Skin of body (tissue), 2 donors: Measurements from ENCODE around the gene SULT6B1. TPM values are rescaled to one million over a fixed set of nuclear protein-coding genes. Genes with fewer than 3 reads are reported as not detected.

Source experiments
- DNase-seq: peaks from one replicate; lab custom pipeline; 2025; lab: John Stamatoyannopoulos, UW
- total RNA-seq: library from RNA; depleted of rRNA; stranded (reverse); fragments of >200 nt; gene quantifications from one replicate; pipeline ENCODE4 v1.2.3, GENCODE V29; 2014

SULT6B1 gene
- total RNA-seq, 1 donor from 2014 or later: not detected

GRCh38 chr2:37153224-37153623 is 35.2 kb downstream of the SULT6B1 start:
- no peak for DNase-seq

GRCh38 chr2:37149626-37150322 is 38.7 kb downstream of the SULT6B1 start:
- DNase-seq: no peak

DNA sequence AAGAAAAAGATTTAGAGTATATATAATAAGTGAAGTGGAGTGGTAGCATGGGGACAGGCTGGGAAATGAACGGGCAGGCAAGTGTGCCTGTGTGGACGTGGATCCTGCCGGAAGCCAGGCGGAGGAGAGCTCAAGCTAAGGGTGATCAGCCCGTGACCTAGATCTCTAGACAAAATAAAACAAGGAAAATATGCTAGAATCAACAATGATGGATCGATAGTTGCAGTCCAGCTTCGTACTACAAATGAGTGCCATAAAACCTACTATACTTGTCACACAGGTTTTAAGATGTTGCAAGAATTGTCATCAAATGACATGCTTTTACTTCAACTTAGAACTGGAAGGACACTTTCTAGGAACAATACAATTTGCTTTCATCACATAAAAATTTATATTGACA is 40.1 kb downstream of the SULT6B1 start:
- DNase-seq: no peak

- DNase-seq: no peak
Observed at GRCh38 chr2:37146062-37146461, 42.4 kb downstream of the SULT6B1 start.

GRCh38 chr2:37143974-37144373 is 44.5 kb downstream of the SULT6B1 start:
- DNase-seq: no peak

DNA sequence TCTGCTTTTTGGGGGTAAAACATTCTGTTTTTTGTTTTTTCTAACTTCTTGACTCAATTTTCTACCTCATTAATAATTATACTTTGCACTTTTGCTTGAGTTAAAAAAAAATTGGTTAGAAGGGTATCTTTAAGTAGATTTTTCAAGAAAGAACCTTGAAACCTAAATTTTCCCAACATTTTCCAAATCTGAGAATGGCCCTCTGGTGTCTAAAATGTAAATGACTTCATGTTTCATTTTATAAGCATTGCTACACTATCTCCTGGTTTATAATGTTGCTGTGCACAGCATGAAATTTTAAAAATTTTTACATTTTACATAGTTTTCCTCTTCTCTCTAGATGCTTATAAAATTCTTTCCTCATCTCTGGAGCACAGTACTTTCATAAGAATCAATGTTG is 45.9 kb downstream of the SULT6B1 start:
- DNase-seq: no peak

- DNase-seq: no peak
Observed at GRCh38 chr2:37132914-37133313, 55.6 kb downstream of the SULT6B1 start.

GRCh38 chr2:37125416-37125815 is 63.1 kb downstream of the SULT6B1 start:
- no peak for DNase-seq

- DNase-seq: no peak
Observed at GRCh38 chr2:37119157-37119556, 69.3 kb downstream of the SULT6B1 start.

Other genes with a start within 250 kb of the SULT6B1 start
- gene STRN, start 222.1 kb downstream of the SULT6B1 start, total RNA-seq: 27.4 TPM
- gene HEATR5B, start 104.3 kb downstream of the SULT6B1 start, total RNA-seq: 41.1 TPM
- gene GPATCH11, start 104.2 kb downstream of the SULT6B1 start, total RNA-seq: 8.3 TPM
- 31.6 TPM for gene EIF2AK2, start 31.7 kb downstream of the SULT6B1 start, total RNA-seq
- gene CEBPZOS, start 7.8 kb upstream of the SULT6B1 start, total RNA-seq: 18.8 TPM
- gene CEBPZ, start 42.9 kb upstream of the SULT6B1 start, total RNA-seq: 50.3 TPM
- gene NDUFAF7, start 43.0 kb upstream of the SULT6B1 start, total RNA-seq: 13.0 TPM
- gene PRKD3, start 136.2 kb upstream of the SULT6B1 start, total RNA-seq: 68.1 TPM
- 33.8 TPM for gene QPCT, start 156.0 kb upstream of the SULT6B1 start, total RNA-seq